ENCODE data around the gene AGAP3.

The AGAP3 gene

DNA sequence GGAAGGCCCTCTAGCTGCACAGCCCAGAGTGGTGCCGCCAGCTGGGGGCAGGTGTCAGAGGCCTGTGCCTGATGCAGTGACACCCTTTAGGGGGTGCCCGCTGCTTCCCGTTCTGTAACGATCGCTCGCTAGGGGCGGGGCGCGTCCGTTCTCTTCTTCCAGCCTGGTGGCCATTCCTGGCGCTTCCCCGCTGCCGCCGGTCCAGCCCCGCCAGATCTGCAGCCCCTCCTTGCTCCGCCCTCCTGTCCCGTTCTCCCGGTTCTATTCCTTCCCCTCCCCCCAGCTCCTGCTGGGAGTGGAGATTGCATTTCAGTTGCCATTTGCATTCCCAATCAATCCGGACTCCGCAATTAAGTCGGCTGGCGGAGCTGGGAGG, 39.2 kb downstream of the AGAP3 start:
- DNase-seq, result no peak

DNA sequence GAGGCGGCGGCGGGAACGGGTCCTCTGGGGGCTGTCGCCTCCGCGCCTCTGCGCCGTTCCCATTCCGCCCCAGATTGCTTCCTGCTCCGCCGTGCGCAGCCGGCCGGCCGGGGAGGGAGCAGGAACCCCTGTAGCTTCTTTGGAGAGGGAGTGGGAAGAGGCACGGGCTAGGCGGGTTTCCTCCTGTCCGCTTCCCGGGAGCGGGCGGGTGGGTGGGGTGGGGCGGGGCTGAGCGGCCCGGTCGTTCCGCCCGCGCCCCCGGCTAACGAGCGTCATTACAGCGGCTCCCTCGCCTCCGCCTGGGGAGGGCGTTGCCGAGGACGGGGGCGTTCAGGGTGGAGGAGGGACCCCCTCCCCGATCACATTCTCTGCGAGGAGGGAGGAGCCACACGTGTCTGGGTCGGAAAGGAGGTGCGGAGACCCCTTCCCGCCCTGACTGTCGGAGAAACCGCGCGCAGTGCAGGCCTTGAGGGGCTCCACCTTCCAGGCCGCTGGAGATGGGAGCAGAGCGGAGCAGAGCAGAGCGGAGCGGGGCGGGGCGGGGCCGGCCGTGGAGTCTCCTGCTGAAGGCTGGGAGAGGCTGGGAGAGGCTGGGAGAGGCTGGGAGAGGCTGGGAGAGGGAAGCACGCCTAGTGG, 39.7 kb downstream of the AGAP3 start:
- DNase-seq, result no peak

DNA sequence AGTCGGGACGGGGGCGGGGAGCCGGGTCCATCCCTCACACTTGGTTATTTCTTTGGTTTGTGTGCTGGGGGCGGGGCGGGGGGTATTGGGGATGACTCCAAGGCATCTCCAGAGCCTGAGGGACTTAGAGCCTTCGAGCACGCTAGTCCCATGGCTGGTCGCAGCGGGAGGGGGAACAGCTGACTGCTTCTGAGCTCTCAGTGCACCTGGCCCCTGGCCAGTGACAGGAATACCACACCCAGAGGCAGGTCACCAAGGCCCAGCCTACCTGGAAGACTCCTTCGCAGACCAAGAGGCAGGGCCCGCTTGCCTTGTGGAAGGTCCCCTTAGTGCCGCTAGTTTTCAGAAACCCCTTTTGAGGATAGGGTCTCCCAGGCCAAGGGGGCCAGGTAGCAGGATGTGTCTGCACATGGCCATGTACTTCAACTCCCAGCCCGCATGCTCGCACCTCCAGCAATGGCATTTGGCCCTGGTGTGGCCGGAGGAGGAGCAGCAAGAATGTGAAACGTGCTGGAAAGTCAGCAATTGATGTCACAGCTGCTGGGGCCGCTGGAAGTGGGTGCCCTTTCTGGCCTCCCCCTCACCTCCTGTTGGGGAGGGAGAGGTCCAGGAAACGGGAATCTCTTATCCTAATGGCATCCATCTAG, 40.3 kb downstream of the AGAP3 start:
- no peak for DNase-seq

DNA sequence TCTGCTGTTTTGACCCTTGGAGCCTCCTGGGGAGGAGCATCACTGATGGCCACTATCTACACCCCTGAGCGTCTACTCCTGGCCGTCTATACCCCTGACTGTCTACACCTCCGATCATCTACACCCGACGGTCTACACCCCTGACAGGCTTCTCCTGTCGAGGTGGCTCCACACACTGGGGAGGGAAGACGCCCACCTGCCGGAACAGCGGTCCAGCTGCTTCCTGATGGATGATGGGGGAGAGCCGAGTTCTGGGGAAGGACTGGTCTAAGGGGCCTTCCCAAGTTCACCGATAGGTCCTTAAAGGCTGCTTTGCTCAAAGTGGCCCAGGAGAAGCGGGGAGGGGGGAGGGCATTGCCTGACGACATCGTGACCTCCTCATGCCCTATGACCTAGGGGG, 41.9 kb downstream of the AGAP3 start:
- no peak for DNase-seq

DNA sequence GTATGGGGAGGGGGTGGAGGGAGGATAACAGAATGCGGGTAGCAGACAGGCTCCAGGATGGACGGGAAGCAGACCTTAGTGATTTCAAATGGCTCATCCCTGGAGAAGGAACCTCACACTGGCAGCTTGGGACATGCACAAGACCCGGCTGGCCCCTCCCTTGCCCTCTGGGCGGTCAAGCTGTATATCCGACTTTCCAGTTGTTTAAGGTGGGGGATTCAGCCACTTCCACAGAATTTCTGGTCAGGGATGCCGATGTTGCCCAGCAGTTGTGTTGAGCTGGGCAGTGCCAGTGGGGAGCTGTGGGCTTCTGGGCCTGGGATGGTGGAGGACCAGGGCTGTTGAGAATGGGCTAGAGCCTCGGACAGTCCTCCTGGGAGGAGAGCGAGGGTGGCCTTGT, 42.4 kb downstream of the AGAP3 start:
- no peak for DNase-seq

DNA sequence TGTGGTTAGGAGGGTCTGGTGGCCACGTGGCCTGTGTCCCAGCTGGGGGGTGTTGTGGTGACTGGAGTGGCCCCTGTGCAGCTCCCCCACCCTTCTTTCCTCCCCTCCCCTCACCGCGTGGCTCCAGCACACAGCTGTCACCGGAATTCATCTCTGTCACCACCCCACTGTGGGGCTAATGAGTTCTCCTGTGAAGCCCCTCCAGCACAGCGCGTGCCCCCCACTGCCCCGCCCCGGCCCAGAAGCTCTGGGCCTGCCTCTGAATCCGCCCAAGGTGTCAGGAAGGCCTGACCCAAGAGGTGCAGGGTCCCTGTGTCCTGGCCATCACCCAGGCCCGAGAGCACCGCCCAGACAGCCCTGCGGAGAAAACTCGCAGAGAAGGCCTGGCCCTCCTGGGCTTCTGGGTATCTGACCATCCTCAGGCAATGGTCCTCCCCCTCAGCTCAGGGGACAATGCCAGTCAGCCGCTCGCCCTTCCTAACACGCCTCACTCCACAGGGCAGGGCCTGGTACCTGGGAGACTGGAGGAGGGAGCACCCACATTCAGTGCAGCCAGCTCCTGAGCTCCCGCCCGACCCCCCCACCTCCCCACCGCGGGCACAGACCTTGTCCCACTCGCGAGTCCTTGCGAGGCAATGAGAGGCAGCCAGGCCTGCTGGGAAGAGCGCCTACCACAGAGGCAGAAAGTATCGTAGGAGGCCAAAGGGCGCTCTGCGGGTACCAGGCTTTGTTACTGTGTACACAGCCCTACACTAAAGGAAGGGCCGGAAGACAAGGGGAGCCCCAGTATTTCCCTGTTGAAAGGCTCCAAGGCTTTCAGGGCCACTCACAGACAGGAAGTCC, 43.1 kb downstream of the AGAP3 start:
- DNase-seq, result no peak

DNA sequence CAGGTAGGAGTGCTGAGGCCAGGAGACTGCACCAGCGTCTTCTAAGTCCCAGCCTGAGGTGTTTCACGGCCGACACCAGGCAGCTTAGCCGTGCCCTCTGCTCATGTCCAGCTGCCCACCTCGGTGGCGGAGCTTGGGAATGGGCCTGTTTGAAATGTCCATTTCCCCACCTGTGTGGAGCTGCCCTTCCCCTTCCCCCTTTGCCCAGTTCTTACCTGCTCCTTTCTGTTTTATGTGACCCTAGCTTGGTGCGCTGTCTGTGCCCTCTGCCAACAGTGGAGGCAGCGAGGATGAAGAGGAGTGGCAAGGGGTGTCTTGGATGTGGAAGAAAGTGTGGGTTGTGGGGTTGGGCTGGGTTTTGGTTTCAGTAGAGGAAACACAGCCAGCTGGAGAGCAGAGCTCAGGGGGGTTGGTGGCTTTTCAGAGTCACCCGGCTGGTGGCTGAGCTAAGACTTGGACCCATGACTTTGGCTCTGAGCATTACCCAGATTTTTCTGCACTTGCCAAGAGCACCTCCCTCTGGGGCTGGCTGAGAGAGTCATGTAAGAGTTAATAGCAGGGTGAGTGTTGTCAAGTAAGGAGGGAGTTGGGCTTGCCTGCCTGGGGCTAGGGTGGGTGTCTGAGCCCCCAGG, 43.8 kb downstream of the AGAP3 start:
- no peak for DNase-seq

DNA sequence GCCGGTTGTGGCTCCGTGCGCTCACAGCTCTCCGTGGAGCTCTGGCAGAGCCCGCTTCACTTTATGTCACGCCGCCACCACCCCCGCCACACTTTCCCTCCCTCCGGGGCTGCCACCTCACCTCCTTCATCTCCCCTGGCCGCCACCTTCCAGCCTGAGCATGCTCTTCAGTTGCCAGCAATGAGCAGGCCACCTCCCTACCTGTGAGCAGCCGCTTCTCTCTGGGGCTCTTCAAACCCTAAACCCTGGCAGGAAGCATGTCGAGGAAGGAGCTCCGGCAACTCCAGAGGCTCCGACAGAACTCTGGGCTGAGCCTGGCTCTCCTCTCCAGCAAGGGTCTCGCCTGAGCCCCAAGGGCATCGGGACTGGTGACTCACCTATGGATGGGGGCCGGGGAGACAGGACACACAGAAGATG, 44.5 kb downstream of the AGAP3 start:
- DNase-seq, result no peak

DNA sequence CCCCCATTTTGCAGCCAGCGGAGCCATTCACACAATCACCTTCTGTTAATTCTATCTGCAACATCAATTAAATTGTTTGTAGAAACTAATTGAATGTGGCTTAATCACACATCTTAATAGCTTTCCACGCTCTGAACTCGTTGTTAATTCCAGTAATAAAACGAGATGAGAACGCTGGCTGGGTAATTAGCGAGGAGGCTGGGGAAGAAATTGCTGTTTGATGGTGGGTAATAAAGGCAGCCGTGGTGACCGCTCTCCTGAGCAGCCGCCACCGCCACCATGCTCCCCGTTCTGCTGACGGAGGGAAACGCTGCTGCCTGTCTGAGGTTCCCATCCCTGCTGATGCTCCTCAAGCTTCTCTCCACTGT, 44.9 kb downstream of the AGAP3 start:
- DNase-seq, result no peak

DNA sequence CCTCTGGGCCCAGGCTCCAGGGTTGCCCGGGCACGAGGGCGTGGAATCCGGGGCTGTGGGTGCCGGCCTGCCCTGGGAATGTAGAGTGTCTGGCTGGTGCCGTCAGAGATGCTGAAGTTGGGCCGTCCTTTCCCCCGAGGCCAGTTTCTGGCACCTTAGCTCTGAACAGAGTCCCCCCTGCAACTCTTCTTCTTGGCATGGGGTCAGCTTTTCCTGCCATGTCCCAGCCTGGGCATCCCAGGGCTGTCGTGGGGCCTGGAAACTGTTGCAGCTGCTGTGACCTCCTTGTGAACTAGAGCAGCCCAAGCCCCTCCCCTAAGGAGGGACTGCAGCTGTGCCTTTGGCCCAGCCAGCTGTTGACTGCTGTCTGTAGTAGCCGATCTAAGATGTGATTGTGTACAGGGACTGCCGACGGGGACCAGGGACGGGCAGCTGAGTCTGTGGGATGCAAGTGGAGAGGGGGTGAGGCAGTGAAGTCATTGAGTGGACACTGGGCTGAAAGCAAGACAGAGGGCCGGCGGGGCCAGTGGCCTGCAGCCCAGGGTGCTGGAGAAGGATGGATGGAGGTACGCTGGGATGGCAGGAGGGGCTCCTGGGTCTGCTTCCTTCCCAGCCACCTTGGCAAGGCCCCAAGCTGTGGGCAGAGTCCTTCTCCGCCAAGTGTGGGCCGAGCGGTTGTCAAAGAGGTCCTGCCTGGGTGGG, 45.5 kb downstream of the AGAP3 start:
- DNase-seq, result no peak

DNA sequence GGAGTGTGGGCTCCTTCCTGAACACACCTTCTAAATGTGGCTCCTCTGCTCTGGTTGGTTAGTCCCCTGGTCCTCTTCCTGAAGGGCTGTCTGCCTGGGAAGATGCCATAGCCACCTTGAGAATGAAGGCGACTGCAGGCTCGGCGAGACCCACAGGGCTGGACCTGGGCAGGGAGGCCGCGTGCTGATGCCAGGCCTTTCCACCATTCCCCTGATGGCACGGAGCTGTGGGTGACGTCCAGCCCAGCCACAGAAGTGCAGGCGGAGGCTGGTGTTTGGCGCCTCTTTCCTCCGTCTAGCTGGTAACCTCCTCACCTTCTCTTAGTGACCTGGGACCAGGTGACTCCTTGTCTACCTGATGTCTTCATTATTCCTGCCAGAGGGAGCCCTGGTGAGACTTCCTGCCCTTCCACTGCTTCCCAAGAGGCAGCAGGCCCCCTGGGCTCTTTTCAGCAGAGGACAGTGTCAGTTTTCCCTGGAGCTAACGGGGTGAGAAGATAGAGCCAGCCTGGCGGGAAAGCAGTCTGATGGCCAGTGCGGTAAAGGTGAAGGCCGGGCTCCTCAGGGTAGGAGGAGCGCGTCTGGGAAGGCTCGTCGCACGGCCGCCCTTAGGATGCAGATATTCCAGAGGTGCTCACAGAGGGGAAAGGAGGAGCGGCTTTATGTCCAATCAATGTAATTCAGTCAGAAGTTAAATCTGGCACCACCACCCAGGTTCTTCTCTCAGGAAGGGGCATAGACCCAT, 46.4 kb downstream of the AGAP3 start:
- DNase-seq, result no peak

DNA sequence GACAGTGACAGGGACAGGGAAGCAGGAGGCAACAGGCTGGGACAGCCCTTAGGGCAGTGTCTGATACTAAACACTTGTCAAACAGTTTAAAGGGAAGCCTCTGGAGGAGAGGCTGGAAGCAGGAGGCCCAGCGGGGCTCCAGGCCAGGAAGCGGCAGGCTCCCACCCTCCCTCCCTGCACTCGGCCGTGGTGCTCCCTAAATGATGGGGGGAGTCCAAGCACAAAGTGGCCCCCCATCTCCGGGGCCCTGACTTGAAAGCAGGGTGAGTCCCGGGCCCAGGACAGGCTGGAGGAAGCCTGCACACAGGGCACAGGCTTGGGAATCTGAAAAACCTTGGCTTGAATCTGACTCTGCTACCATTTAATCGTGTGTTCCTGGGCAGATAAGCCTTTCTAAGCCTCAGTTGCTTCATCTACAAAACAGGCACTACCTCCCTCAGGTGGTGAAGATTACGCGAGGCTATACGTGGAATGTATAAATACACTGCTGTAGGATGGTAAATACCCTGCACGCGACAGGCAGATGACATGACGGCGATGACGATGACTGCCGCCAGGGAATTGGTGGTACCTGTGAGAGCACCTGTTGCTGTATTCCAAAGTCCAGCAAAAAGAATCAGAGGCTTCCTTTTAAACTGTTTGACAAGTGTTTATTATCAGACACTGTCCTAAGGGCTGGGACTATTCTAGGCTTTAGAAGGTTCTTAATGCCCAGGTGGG, 47.2 kb downstream of the AGAP3 start:
- DNase-seq, result no peak

DNA sequence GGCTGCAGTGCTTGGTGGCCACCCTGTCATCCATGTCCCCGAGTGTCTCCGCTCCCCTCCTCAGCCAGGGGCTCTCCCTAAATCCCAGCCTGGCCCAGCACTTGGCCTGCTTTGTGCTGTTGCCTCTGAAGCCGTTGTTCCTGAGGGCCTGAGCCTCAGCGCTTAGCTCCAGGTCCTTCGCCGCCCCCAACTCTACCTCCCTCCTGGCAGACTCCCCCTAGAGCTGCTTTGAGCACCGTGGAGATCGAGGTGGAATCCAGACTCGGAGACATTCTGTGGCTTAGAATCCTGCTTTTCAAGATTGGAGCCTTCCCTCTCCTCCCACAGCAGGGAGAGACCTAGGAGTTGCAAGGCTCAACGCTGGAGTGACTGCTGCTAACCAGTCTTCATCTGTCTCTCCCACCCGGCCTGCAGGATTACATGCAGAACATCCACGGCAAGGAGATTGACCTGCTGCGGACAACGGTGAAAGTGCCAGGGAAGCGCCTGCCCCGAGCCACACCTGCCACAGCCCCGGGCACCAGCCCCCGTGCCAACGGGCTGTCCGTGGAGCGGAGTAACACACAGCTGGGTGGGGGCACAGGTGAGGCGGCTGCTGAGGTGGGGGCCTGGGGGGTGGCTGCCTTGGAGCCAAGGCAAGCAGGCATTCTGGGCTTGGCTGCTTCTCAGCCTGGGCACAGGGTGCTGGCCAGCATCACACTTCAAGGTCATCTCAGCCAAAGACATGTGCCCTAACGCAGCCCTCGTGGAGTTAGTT, 47.9 kb downstream of the AGAP3 start:
- DNase-seq, result no peak

DNA sequence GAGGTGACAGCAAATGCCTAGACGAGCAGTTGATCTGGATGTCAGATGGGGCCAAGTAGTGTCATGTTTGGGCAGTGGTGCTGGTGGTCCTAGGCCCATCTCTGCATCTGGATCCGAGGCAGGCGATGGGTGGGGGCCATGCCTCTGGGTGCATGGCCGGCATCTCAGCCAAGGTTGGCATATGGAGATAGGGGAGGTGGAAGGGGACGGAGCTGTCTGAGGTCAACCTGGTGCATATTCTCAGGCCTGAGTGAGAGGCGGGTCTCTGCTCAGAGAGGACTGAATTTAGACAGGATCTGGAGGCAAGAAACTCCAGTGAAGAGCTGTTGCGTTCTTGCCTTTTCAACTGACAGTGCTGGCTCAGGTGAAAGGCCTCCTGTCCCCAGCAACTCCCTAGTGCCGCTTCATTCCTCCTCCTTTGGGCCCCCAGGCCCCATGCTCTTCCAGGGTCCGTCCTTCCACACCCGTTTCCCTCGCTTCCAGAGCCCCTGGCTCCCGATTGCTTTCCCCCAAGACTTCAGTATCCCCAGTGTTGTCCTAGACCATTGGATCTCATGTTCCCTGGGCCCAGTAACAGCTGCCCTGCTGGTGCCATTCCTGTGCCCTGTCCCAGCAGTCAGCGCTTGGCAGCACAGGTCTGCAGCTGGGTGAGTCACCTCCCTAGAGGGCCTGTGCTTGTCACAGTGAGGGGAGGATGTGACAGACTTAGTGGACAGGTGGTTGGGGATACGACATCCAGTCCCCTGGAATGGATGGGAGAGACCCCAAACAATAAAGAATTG, 48.7 kb downstream of the AGAP3 start:
- no peak for DNase-seq

DNA sequence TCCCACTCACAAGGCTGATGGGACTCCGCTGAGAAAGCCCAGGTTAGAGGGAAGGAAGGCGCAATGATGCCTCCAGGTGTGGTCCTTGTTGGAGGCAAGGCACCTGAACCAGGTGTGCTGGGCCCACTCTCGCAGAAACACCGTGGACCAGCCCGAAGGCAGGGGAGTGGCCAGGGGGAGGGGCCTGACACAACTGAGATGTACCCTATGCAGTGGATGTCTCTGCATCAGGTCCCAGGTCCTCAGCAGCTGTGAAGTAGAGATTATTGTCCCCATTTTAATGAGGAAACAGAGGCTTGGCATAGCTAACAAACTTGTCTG, 49.2 kb downstream of the AGAP3 start:
- no peak for DNase-seq

DNA sequence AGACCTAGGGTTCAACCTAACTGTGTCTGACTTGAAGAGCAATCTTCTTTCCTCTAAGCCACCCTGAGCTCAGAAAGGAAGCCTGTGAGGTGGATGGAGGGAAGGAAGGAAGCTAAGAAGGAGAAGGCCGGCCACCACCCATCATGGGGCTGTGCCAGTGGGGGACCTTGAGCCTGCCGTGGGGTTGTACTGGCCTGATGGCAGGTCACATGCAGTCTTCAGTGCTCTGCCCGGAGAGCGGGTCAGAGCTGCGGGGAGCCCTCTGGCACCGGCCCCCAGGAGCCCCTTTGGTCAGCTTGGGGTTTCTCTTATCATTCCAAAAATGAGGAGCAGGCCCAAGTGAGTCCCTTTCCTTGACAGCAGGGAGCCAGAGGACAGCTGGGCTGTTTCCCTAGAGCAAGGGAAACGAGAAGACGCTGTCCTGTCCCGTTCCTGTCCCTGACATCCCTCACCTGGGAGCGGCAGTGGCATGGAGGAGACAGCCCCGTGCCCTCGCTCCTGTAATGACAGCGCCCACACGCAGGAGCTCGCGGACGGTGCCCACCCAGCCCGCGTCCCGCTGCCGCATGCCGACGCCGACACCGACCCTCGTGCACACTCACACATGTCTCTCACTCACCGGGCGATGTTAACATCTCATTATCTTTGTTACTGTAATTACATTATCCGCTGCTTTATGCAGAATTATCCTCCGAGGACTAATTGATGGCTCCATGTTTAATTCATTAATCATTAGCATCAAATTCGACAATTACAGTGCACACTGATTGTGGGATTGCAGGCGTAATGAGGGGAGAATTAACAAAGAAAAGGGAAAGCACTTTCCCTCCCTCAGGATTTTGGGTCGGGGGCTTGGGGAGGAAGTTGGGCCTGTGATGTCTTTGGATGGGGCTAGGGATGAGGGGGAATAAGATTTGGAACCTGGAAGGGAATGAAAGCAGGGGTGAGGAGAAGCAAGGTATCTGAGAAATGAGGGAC, 49.9 kb downstream of the AGAP3 start:
- no peak for DNase-seq

DNA sequence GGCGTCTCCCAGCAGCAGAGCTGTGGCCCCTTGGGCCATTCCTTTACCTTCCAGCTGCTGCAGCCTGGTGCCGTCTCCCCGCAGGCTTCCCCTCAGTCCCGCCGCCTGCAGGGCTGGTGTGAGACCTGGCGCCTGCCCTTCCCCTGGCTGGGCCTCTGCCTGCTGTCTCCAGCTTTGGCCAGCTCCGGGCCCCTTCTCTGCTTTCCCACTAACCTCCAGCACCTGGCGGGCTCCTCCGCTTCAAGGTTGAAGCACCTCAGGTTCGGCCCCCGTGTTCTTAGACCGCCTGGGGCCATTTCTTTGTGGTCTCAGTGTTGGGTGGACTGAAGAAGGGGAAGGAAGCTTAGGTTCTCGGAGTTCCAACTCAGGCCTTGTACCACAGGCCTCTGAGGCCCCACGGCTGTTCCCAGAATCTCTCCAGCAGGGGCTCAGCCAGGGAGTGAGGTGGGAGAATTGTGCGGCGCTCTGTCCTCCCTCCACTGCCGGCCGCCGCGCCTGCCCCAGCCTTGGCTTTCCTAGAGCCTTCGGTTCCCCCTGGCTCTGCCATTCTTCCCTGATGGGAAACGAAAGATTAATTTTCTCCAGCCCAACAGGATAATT, 50.9 kb downstream of the AGAP3 start:
- DNase-seq, result no peak

DNA sequence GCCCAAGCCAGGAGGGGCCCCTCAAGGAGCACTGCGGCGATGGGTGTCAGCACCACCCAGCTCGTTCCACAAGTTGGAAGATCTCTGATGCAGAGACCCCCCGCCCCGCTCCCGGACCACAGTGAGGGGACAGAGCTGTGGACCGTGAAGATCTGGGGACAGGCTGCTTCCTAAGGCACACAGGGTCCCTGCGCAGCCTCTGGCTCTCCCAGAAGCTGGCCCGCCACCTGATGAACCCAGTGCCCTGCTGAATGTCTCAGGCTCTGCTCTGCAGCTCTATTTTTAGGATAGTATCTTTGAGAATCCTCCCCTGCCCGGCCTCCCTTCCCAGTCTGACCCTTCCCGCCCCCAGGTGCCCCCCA, 51.5 kb downstream of the AGAP3 start:
- DNase-seq, result no peak

Measured in NCI-H2171 (cell line).